Middle frontal gyrus (tissue), 1 donor: ENCODE measurements around the gene SMCR8.
"Not testable (repeated sequence)": the region's sequence is repeated elsewhere in the genome, so short reads cannot be mapped to it uniquely, and the experiment has no call there.

Experiments
- DNase-seq: peaks from one replicate; pipeline ENCODE4 v3.0.0-alpha.2; 2015; ENCODE audit warnings: low spot score; ENCODE audit errors: extremely low spot score

SMCR8 gene

GRCh38 chr17:18361837-18362697 is 47.0 kb downstream of the SMCR8 start:
- no peak for DNase-seq

GRCh38 chr17:18362698-18363100 is 47.6 kb downstream of the SMCR8 start:
- DNase-seq, result peak; percentile 44

- peak; percentile 92 for DNase-seq
These were observed 48.3 kb downstream of the SMCR8 start, which contains the start of gene SHMT1 for GRCh38 chr17:18363101-18364049. TSS of gene SHMT1 (minus strand) at chr17:18363550. CDS start at chr17:18355981, 7,569 bp downstream.

DNA sequence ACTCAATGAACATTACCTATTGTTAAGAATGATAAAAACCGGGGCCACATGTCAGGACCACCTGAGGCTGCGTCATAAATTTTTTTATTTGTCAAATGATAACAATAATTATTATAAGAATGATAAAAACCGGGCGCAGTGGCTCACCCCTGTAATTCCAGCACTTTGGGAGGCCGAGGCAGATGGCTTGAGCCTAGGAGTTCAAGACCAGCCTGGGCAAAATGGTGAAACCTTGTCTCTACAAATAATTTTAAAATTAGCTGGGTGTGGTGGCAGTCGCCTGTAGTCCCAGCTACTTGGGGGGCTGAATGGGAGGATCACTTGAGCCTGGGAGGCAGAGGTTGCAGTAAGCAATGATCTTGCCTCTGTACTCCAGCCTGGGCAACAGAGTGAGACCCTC is 49.1 kb downstream of the SMCR8 start:
- no peak for DNase-seq

DNA sequence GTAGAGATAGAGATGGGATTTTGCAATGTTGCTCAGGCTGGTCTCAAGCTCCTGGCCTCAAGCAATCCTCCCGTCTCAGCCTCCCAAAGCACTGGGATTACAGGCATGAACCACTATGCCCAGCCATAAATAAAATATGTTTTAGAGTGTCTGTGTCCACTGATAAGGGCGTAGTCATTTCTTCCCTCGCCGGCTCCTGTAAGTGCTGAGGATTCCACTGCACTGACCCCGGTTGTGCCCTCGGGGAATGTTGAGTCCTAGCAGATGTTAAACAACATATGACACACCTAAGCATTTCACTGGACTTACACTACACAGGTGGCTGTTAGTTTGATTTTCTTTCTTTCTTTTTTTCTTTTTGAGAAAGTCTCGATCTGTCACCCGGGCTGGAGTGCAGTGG is 53.9 kb downstream of the SMCR8 start:
- no peak for DNase-seq

- no peak for DNase-seq
These were observed 55.7 kb downstream of the SMCR8 start for GRCh38 chr17:18370761-18371160.

DNA sequence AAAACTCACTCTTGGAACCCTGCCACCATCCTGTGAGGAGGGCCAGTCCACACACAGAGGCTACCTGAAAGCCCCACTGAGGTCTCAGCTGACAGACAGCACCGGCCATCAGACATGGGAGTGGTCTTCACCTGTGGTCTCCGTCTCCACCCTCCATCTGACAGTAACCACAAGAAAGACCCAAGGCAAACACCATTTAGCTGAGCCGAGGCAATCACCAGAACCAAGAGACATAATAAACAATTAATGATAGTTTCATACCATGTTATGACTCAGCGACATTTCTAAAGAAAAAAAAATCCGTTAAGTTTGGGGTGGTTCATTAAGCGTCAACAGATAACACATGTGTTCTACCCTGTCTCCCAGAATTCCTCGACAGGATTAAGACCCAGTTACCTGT is 56.4 kb downstream of the SMCR8 start:
- DNase-seq, result no peak

- DNase-seq, result not testable (repeated sequence)
These were observed 58.1 kb downstream of the SMCR8 start for GRCh38 chr17:18373181-18373580.

DNA sequence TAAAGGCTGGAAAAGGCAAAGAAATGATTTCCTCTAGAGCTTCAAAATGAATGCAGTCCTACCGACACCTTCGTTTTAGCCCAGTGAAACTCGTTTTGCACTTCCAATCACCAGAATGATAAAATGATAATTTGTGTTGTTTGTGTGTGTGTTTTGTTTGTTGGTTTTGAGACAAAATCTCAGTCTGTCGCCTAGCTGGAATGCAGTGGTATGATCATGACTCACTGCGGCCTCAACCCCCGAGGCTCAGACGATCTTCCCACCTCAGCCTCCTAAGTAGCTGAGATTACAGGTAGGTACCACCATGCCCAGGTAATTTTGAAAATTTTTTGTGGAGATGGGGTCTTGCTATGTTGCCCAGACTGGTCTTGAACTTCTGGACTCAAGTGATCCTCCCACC is 59.1 kb downstream of the SMCR8 start:
- no peak for DNase-seq
